Measurements from ENCODE around the gene COBL. TPM values are rescaled to one million over a fixed set of nuclear protein-coding genes. Genes with fewer than 3 reads are reported as not detected.

Gene COBL
- total RNA-seq, 1 experiment from 2014 or later: 63.6 TPM

DNA sequence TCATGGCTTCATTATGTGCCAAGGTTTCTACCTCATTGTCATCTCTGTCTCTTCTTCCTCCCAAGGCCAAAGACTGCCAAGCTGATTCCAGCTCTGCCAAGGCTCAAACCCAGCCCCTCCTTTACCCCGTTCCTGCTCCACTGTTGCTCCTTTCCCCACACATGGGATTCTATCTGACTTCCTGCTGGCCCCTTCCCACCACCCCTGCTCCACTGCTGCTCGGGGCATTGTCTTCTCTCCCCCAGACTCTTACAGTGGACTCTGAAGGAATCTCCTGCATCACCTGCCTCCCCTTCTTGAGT is 86.3 kb downstream of the COBL start:
- Mint-ChIP-seq H3K4me3 (ENCODE audit: unreplicated experiment) (no peak overlapping the region), H3K27me3 (ENCODE audit: insufficient read depth, unreplicated experiment) (no peaks in the 10 kb centered on the region), H3K9me3 (ENCODE audit: unreplicated experiment) (no peaks in the 10 kb centered on the region), H3K4me1 (ENCODE audit: low read depth, unreplicated experiment) (peaks cover 61% of the 10 kb centered on the region), H3K27ac (ENCODE audit: unreplicated experiment) (peak overlapping the region; percentile 43), H3K36me3 (ENCODE audit: insufficient read depth, unreplicated experiment) (peaks cover 10% of the 10 kb centered on the region)
- ChIA-PET POLR2A (no interaction called here), CTCF (interaction anchor here (0.9 to 1.2 kb wide), 2 partner anchors 11 to 139 kb away, joined by 3 read pairs; no protein-coding TSS in a partner anchor)
- Histone ChIP-seq H3K4me1 (peaks cover 29% of the 10 kb centered on the region), H3K27me3 (replicated peaks; ENCODE audit: control insufficient read depth, insufficient read depth, low read length) (no peaks in the 10 kb centered on the region), H3K9me3 (no peaks in the 10 kb centered on the region), H3K36me3 (ENCODE audit: control insufficient read depth, insufficient read depth, low read length) (no peaks in the 10 kb centered on the region), H3K4me3 (ENCODE audit: low read depth, low read length) (no peak overlapping the region)
- no peak for DNase-seq
- TF ChIP-seq, protein P1, sequence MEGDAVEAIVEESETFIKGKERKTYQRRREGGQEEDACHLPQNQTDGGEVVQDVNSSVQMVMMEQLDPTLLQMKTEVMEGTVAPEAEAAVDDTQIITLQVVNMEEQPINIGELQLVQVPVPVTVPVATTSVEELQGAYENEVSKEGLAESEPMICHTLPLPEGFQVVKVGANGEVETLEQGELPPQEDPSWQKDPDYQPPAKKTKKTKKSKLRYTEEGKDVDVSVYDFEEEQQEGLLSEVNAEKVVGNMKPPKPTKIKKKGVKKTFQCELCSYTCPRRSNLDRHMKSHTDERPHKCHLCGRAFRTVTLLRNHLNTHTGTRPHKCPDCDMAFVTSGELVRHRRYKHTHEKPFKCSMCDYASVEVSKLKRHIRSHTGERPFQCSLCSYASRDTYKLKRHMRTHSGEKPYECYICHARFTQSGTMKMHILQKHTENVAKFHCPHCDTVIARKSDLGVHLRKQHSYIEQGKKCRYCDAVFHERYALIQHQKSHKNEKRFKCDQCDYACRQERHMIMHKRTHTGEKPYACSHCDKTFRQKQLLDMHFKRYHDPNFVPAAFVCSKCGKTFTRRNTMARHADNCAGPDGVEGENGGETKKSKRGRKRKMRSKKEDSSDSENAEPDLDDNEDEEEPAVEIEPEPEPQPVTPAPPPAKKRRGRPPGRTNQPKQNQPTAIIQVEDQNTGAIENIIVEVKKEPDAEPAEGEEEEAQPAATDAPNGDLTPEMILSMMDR (IDR thresholded peaks at IDR 0.05; ENCODE audit: insufficient read depth in 1 of 2, low read depth in 1 of 2, low read length in 1 of 2, severe bottlenecking in 1 of 2, unreplicated experiment in 1 of 2): no peak
- intact Hi-C loops (cut with micrococcal nuclease; ENCODE audit: unreplicated experiment): no loop called here
- BruUV-seq (replicated peaks): no TSS peak

DNA sequence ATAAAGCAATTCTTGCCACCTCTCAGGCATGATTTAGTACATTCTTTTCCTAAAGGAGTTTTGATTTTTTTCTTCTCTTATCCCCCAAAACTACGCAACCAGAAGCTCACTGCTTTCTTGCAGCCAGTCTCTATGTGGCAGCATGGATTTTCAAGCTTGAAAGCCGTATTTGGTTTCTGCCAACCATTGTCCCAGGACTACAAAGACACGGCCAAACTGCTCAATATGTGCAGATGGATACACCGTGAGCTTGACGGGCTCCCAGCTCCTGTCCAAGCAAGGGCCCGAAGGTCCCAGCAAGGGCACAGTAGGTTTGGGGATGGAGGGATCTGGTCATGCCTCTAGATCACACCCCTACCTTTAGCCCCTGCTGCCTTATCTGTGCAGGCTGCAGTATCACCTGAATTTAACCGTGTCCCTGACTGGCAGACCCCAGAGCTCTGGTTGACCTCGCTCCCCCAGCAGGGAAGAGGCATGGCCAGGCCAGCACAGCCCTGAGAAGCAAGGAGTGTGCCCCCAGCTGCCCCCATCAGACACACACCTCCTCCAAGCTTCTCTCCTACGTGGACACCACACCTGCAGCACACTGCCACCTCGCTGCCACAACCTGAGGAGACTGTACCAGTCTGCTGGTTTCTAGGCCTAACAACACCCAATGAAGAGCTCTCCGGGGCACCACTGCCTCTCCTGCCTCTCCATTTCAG is 86.8 kb downstream of the COBL start:
- no peaks in the 10 kb centered on the region for H3K27me3 Mint-ChIP-seq (ENCODE audit: insufficient read depth, unreplicated experiment)

DNA sequence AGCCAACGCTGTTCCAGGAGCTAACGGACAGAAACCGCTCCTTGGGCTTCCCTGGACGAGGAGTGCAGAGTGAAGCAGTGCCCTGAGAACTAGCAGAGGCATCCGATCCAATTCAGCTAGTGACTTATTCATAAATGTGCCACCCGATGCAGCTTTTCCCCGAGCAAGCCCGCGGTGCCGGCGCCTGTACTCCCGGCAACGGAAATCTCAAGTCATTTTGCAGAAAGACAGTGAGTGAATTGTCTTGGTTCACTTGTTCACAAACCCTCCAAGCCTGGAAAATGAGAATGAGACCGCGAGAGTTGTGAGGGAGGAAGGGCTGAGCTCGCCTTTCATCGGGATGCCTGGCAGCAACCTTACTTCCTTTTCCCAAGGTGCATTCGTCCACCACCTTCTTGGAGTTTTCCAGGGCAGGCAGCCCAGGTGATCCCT is 87.5 kb downstream of the COBL start:
- intact Hi-C loops (cut with micrococcal nuclease; ENCODE audit: unreplicated experiment): loop anchor here (2.0 kb wide), 1 partner anchor 40 kb away; no protein-coding TSS in a partner anchor
- no TSS peak for BruUV-seq (replicated peaks)
- Histone ChIP-seq H3K9me3 (no peaks in the 10 kb centered on the region), H3K4me1 (peaks cover 23% of the 10 kb centered on the region), H3K27me3 (replicated peaks; ENCODE audit: control insufficient read depth, insufficient read depth, low read length) (no peaks in the 10 kb centered on the region), H3K36me3 (ENCODE audit: control insufficient read depth, insufficient read depth, low read length) (no peaks in the 10 kb centered on the region), H3K4me3 (ENCODE audit: low read depth, low read length) (no peak overlapping the region)
- Mint-ChIP-seq H3K36me3 (ENCODE audit: insufficient read depth, unreplicated experiment) (peaks cover 13% of the 10 kb centered on the region), H3K4me3 (ENCODE audit: unreplicated experiment) (no peak overlapping the region), H3K27ac (ENCODE audit: unreplicated experiment) (no peak overlapping the region), H3K4me1 (ENCODE audit: low read depth, unreplicated experiment) (peaks cover 50% of the 10 kb centered on the region), H3K27me3 (ENCODE audit: insufficient read depth, unreplicated experiment) (no peaks in the 10 kb centered on the region), H3K9me3 (ENCODE audit: unreplicated experiment) (no peaks in the 10 kb centered on the region)
- TF ChIP-seq, protein P1 (IDR thresholded peaks at IDR 0.05; ENCODE audit: insufficient read depth in 1 of 2, low read depth in 1 of 2, low read length in 1 of 2, severe bottlenecking in 1 of 2, unreplicated experiment in 1 of 2): no peak
- POLR2A ChIA-PET: interaction anchor here (0.6 kb wide), 1 partner anchor 57 kb away, joined by 3 read pairs; no protein-coding TSS in a partner anchor
- no peak for DNase-seq
- CTCF ChIA-PET: interaction anchor here (1.1 to 2.2 kb wide), 5 partner anchors 13 to 141 kb away, joined by 3 to 8 read pairs (median 4); no protein-coding TSS in a partner anchor

More for the DNA sequence above, 86.8 kb downstream of the COBL start:
- ChIA-PET CTCF (interaction anchor here (0.9 to 1.3 kb wide), 3 partner anchors 11 to 140 kb away, joined by 3 to 4 read pairs (median 3); no protein-coding TSS in a partner anchor), POLR2A (interaction anchor here (0.6 kb wide), 2 partner anchors 39 to 56 kb away, joined by 3 read pairs; no protein-coding TSS in a partner anchor)
- peak overlapping the region; percentile 43 for H3K27ac Mint-ChIP-seq (ENCODE audit: unreplicated experiment)
- peaks cover 56% of the 10 kb centered on the region for H3K4me1 Mint-ChIP-seq (ENCODE audit: low read depth, unreplicated experiment)
- H3K9me3 ChIP-seq: no peaks in the 10 kb centered on the region
- TF ChIP-seq, protein P1 (IDR thresholded peaks at IDR 0.05; ENCODE audit: insufficient read depth in 1 of 2, low read depth in 1 of 2, low read length in 1 of 2, severe bottlenecking in 1 of 2, unreplicated experiment in 1 of 2): no peak
- peaks cover 25% of the 10 kb centered on the region for H3K4me1 ChIP-seq
- peaks cover 9% of the 10 kb centered on the region for H3K36me3 Mint-ChIP-seq (ENCODE audit: insufficient read depth, unreplicated experiment)
- H3K27me3 ChIP-seq (replicated peaks; ENCODE audit: control insufficient read depth, insufficient read depth, low read length): no peaks in the 10 kb centered on the region
- intact Hi-C loops (cut with micrococcal nuclease; ENCODE audit: unreplicated experiment): loop anchor here (2.0 kb wide), 1 partner anchor 41 kb away; no protein-coding TSS in a partner anchor
- no peaks in the 10 kb centered on the region for H3K36me3 ChIP-seq (ENCODE audit: control insufficient read depth, insufficient read depth, low read length)
- H3K9me3 Mint-ChIP-seq (ENCODE audit: unreplicated experiment): no peaks in the 10 kb centered on the region
- BruUV-seq (replicated peaks): no TSS peak
- no peak overlapping the region for H3K4me3 ChIP-seq (ENCODE audit: low read depth, low read length)
- H3K4me3 Mint-ChIP-seq (ENCODE audit: unreplicated experiment): no peak overlapping the region
- DNase-seq: no peak

Measured in Caco-2 (cell line).